Measurements from ENCODE around the gene UST.
"Not testable (repeated sequence)": the region's sequence is repeated elsewhere in the genome, so short reads cannot be mapped to it uniquely, and the experiment has no call there.

UST gene

GRCh38 chr6:148972481-148972880 is 225.7 kb downstream of the UST start:
- DNase-seq, result no peak

GRCh38 chr6:148973538-148974208 is 226.8 kb downstream of the UST start:
- in situ Hi-C loops (cut with MboI; ENCODE audit: low pct_unique_long_range_greater_than_20kb, low sequenced_read_pairs), result loop anchor here (25.0 kb wide), 1 partner anchor 386 kb away; no protein-coding TSS in a partner anchor
- DNase-seq, result peak; percentile 19

More at GRCh38 chr6:148972481-148972880, 225.7 kb downstream of the UST start:
- in situ Hi-C loops (cut with MboI; ENCODE audit: low pct_unique_long_range_greater_than_20kb, low sequenced_read_pairs), result loop anchor here (25.0 kb wide), 1 partner anchor 385 kb away; no protein-coding TSS in a partner anchor

- DNase-seq, result no peak
- in situ Hi-C loops (cut with MboI; ENCODE audit: low pct_unique_long_range_greater_than_20kb, low sequenced_read_pairs), result loop anchor here (25.0 kb wide), 1 partner anchor 387 kb away; no protein-coding TSS in a partner anchor
Measured at GRCh38 chr6:148974351-148974750, 227.5 kb downstream of the UST start.

- in situ Hi-C loops (cut with MboI; ENCODE audit: low pct_unique_long_range_greater_than_20kb, low sequenced_read_pairs); DNase-seq: not testable (repeated sequence)
Measured at GRCh38 chr6:148978298-148978697, 231.5 kb downstream of the UST start.

GRCh38 chr6:148979014-148979901 is 232.4 kb downstream of the UST start:
- no peak for DNase-seq
- in situ Hi-C loops (cut with MboI; ENCODE audit: low pct_unique_long_range_greater_than_20kb, low sequenced_read_pairs), result no loop called here

GRCh38 chr6:148980234-148980633 is 233.4 kb downstream of the UST start:
- in situ Hi-C loops (cut with MboI; ENCODE audit: low pct_unique_long_range_greater_than_20kb, low sequenced_read_pairs), result no loop called here
- DNase-seq, result no peak

- in situ Hi-C loops (cut with MboI; ENCODE audit: low pct_unique_long_range_greater_than_20kb, low sequenced_read_pairs), result no loop called here
- no peak for DNase-seq
Measured at GRCh38 chr6:148981515-148981914, 234.7 kb downstream of the UST start.

GRCh38 chr6:148983101-148983761 is 236.4 kb downstream of the UST start:
- in situ Hi-C loops (cut with MboI; ENCODE audit: low pct_unique_long_range_greater_than_20kb, low sequenced_read_pairs), result no loop called here
- DNase-seq, result no peak

GRCh38 chr6:148983966-148984365 is 237.1 kb downstream of the UST start:
- in situ Hi-C loops (cut with MboI; ENCODE audit: low pct_unique_long_range_greater_than_20kb, low sequenced_read_pairs), result no loop called here
- no peak for DNase-seq

- no peak for DNase-seq
- in situ Hi-C loops (cut with MboI; ENCODE audit: low pct_unique_long_range_greater_than_20kb, low sequenced_read_pairs), result no loop called here
Measured at GRCh38 chr6:148984531-148985056, 237.8 kb downstream of the UST start.

- no peak for DNase-seq
- in situ Hi-C loops (cut with MboI; ENCODE audit: low pct_unique_long_range_greater_than_20kb, low sequenced_read_pairs), result no loop called here
Measured at GRCh38 chr6:148985499-148985898, 238.7 kb downstream of the UST start.

GRCh38 chr6:148986608-148987007 is 239.8 kb downstream of the UST start:
- in situ Hi-C loops (cut with MboI; ENCODE audit: low pct_unique_long_range_greater_than_20kb, low sequenced_read_pairs), result no loop called here
- no peak for DNase-seq

GRCh38 chr6:148987982-148988381 is 241.2 kb downstream of the UST start:
- in situ Hi-C loops (cut with MboI; ENCODE audit: low pct_unique_long_range_greater_than_20kb, low sequenced_read_pairs), result no loop called here

GRCh38 chr6:148989585-148989984 is 242.8 kb downstream of the UST start:
- in situ Hi-C loops (cut with MboI; ENCODE audit: low pct_unique_long_range_greater_than_20kb, low sequenced_read_pairs), result no loop called here
- no peak for DNase-seq

More at GRCh38 chr6:148987982-148988381, 241.2 kb downstream of the UST start:
- DNase-seq, result no peak

- in situ Hi-C loops (cut with MboI; ENCODE audit: low pct_unique_long_range_greater_than_20kb, low sequenced_read_pairs), result no loop called here
Measured at GRCh38 chr6:148990403-148990802, 243.6 kb downstream of the UST start.

GRCh38 chr6:148996815-148997214 is 250.0 kb downstream of the UST start:
- no peak for DNase-seq
- in situ Hi-C loops (cut with MboI; ENCODE audit: low pct_unique_long_range_greater_than_20kb, low sequenced_read_pairs), result no loop called here

More at GRCh38 chr6:148990403-148990802, 243.6 kb downstream of the UST start:
- DNase-seq, result no peak

- in situ Hi-C loops (cut with MboI; ENCODE audit: low pct_unique_long_range_greater_than_20kb, low sequenced_read_pairs), result no loop called here
- DNase-seq, result no peak
Measured at GRCh38 chr6:148997865-148998264, 251.0 kb downstream of the UST start.

- in situ Hi-C loops (cut with MboI; ENCODE audit: low pct_unique_long_range_greater_than_20kb, low sequenced_read_pairs), result no loop called here
- no peak for DNase-seq
Measured at GRCh38 chr6:148998704-148999103, 251.9 kb downstream of the UST start.

GRCh38 chr6:148999501-148999900 is 252.7 kb downstream of the UST start:
- no peak for DNase-seq
- in situ Hi-C loops (cut with MboI; ENCODE audit: low pct_unique_long_range_greater_than_20kb, low sequenced_read_pairs), result no loop called here

All from KBM-7 (cell line).